K562 (cell line): ENCODE measurements around the gene FBRS. TPM values are rescaled to one million over a fixed set of nuclear protein-coding genes. Genes with fewer than 3 reads are reported as not detected.

Experiments
- ETV6 ChIP-seq, 3 experiments: fragments of 150-350 bp in 1 of 3; sonication (generic) in 1 of 3; formaldehyde crosslinking in 1 of 3; IDR thresholded peaks; 2 replicates each; pipeline versions ENCODE4 v1.6.1 to v1.8.0; 2014 to 2022; ENCODE audit warnings: borderline replicate concordance in 2 of 3, low read depth in 2 of 3, antibody characterized with exemption in 1 of 3, low read length in 1 of 3, mild to moderate bottlenecking in 1 of 3, missing genetic modification reagents in 1 of 3
- HDAC2 ChIP-seq: fragments of 450-650 bp; IDR thresholded peaks from 2 replicates; pipeline ENCODE4 v1.6.1; 2016; ENCODE audit warnings: mild to moderate bottlenecking
- NELFE ChIP-seq: IDR thresholded peaks from 2 replicates; pipeline ENCODE4 v1.6.1; 2011; ENCODE audit warnings: mild to moderate bottlenecking; ENCODE audit not compliant: insufficient read depth, insufficient read length
- POLR2B ChIP-seq: fragments of 450-650 bp; IDR thresholded peaks from 2 replicates; pipeline ENCODE4 v1.6.1; 2018; ENCODE audit warnings: low read depth; ENCODE audit not compliant: partially characterized antibody
- POLR2H ChIP-seq: IDR thresholded peaks from 2 replicates; pipeline ENCODE4 v1.6.1; 2016; ENCODE audit warnings: missing genetic modification characterization, low read depth, mild to moderate bottlenecking, control low read depth, missing compliant biosample characterization, moderate library complexity
- PREB ChIP-seq: sonication (generic); formaldehyde crosslinking; IDR thresholded peaks from 2 replicates; pipeline ENCODE4 v1.8.1; 2023; ENCODE audit warnings: mild to moderate bottlenecking, missing genetic modification reagents
- SMAD3 ChIP-seq: fragments of 450-650 bp; formaldehyde crosslinking; conservative IDR thresholded peaks from 2 replicates; pipeline ENCODE4 v1.4.0; 2020; ENCODE audit warnings: mild to moderate bottlenecking
- STAG1 ChIP-seq: sonication (generic); formaldehyde crosslinking; IDR thresholded peaks from 2 replicates; pipeline ENCODE4 v1.5.0; 2020; ENCODE audit warnings: missing genetic modification reagents, borderline replicate concordance
- TGIF2 ChIP-seq: sonication (generic); formaldehyde crosslinking; IDR thresholded peaks from 2 replicates; pipeline ENCODE4 v1.8.1; 2022; ENCODE audit warnings: mild to moderate bottlenecking, missing genetic modification reagents, moderate library complexity
- ZFPM2 ChIP-seq: fragments of 250-450 bp; sonication (Bioruptor Pico); IDR thresholded peaks from 2 replicates; pipeline ENCODE4 v1.5.1; 2022; ENCODE audit warnings: mild to moderate bottlenecking
- ZNF57 ChIP-seq: fragments of 450-650 bp; formaldehyde crosslinking; IDR thresholded peaks from 2 replicates; pipeline ENCODE4 v1.4.0; 2020; ENCODE audit warnings: mild to moderate bottlenecking, moderate library complexity
- ZNF695 ChIP-seq: fragments of 450-650 bp; formaldehyde crosslinking; IDR thresholded peaks from 2 replicates; pipeline ENCODE4 v1.4.0; 2020; ENCODE audit warnings: mild to moderate bottlenecking, moderate library complexity
- polyA plus RNA-seq, 8 experiments: library from polyadenylated mRNA; depleted of rRNA in 4 of 8; stranded (reverse) in 5 of 8; unstranded in 3 of 8; fragments of >200 nt; fragmentation: Nextera tagmentation in 2 of 8; fragmentation: Illumina TruSeq in 1 of 8; extraction: Ambion mirVana in 2 of 8; extraction: Trizol in 1 of 8; gene quantifications; 2 replicates each; pipeline versions ENCODE4 v1.2.1 to v1.2.3, GENCODE V29; 2011 to 2014; ENCODE audit warnings: inconsistent platforms in 1 of 8, missing spikeins in 1 of 8
- total RNA-seq, 7 experiments: library from RNA; depleted of rRNA in 6 of 7; stranded (reverse); fragments of >200 nt in 6 of 7; fragmentation: Illumina TruSeq in 2 of 7; extraction: Trizol in 2 of 7; gene quantifications; 2 replicates each; pipeline versions ENCODE4 v1.2.1 to v1.2.3, GENCODE V29; 2011 to 2021; ENCODE audit warnings: low replicate concordance in 1 of 7
- TF ChIP-seq, protein P1 (sequence below), 3 experiments: fragments of 200-800 bp in 1 of 3; sonication (Bioruptor generic) in 1 of 3; sonication (generic) in 1 of 3; formaldehyde crosslinking in 1 of 3; IDR thresholded peaks; 2 replicates each; pipeline versions ENCODE4 v1.6.1 to v1.8.0; 2016 to 2022; ENCODE audit warnings: mild to moderate bottlenecking in 2 of 3, missing compliant biosample characterization in 2 of 3, missing genetic modification characterization in 2 of 3, missing genetic modification reagents in 1 of 3

Gene FBRS
- total and polyA plus RNA-seq, 9 of the 15 experiments (the other 6 are each of a cell fraction or from before 2014, with no cell fraction given) = 0.32 to 59.5 (median 13.1) TPM

GRCh38 chr16:30650369-30651123, 7.7 kb upstream of the FBRS start, which contains the start of gene PRR14 (continued):
- no peak for TF ChIP-seq ZNF695
- peak; percentile 65; the same call in 1 of the 2 replicates for TF ChIP-seq POLR2H (tag)
- no peak for TF ChIP-seq ETV6 (IDR thresholded peaks at IDR 0.05; ENCODE audit: borderline replicate concordance in 1 of 2, low read depth in 2 of 2, low read length in 1 of 2)
- no peak for TF ChIP-seq ETV6 (CRISPR knock-in tag; IDR thresholded peaks at IDR 0.05; ENCODE audit: borderline replicate concordance)
- no peak for TF ChIP-seq TGIF2
- TF ChIP-seq ZNF57 (CRISPR knock-in tag) = no peak
- TF ChIP-seq PREB (CRISPR knock-in tag) = no peak
- TF ChIP-seq SMAD3 (CRISPR knock-in tag) = 0 out of 2 replicates have a peak, but pooled peaks have one; percentile 27
- TF ChIP-seq, protein P1, sequence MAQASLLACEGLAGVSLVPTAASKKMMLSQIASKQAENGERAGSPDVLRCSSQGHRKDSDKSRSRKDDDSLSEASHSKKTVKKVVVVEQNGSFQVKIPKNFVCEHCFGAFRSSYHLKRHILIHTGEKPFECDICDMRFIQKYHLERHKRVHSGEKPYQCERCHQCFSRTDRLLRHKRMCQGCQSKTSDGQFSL (CRISPR knock-in tag; IDR thresholded peaks at IDR 0.05) = 0 out of 2 replicates have a peak, but pooled peaks have one; percentile 42
- TF ChIP-seq, protein P1 (tag; IDR thresholded peaks at IDR 0.05) = no peak
- no peak for TF ChIP-seq POLR2B
- TF ChIP-seq HDAC2 = no peak
- TF ChIP-seq STAG1 (CRISPR knock-in tag) = no peak
- TF ChIP-seq ZFPM2 (CRISPR knock-in tag) = no peak
- TF ChIP-seq NELFE = no peak
